Transverse colon (tissue), 3 donors: ENCODE results near the gene TAF5L.

ENCODE experiments used
- CTCF ChIP-seq, 5 experiments: fragments of 200-600 bp in 3 of 5; fragments of 450-650 bp in 2 of 5; sonication (generic) in 3 of 5; IDR thresholded peaks; 1 replicate in 2 of 5; 2 replicates in 3 of 5; pipeline ENCODE4 v1.5.1; 2016 to 2017; ENCODE audit warnings: antibody characterized with exemption in 5 of 5, inconsistent platforms in 3 of 5, mild to moderate bottlenecking in 2 of 5, moderate library complexity in 1 of 5
- EP300 ChIP-seq: sonication (generic); formaldehyde crosslinking; IDR thresholded peaks from one replicate; pipeline ENCODE4 v1.6.1; 2017; ENCODE audit warnings: antibody characterized with exemption, low read depth

DNA sequence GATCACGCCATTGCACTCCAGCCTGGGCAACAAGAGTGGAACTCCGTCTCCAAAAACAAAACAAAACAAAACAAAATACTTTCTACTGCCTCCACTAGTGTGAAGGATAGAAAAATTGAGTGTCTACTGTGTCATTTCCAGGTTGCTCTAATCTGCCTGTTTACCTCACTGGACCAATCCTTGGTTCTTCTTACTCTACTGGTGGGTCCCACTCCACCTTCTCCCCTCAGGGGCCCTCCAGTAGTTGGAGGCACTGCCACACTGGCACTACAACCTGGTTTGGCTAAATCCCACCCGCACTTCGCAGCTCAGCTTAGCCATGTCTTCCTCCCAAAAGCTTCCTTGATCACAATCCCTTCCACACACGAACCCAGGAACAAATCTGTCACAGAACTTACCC lies 2.7 kb downstream of the TAF5L start:
- TF ChIP-seq CTCF (IDR thresholded peaks at IDR 0.05) = no peak
- TF ChIP-seq EP300 = no peak
